ENCODE measurements around the gene KRT37. TPM values are rescaled to one million over a fixed set of nuclear protein-coding genes. Genes with fewer than 3 reads are reported as not detected.

The KRT37 gene
- total RNA-seq, 1 experiment from 2014 or later = not detected

- H3K9me3 ChIP-seq (ENCODE audit: control insufficient read depth, insufficient read depth, low read depth, low read length) = no peaks in the 10 kb centered on the region
- ChIA-PET POLR2A (interaction anchor here (0.6 kb wide), 1 partner anchor 802 kb away, joined by 3 read pairs; no protein-coding TSS in a partner anchor), CTCF (interaction anchor here (1.1 to 1.6 kb wide), 2 partner anchors 8 to 12 kb away, joined by 4 read pairs; no protein-coding TSS in a partner anchor)
- in situ Hi-C loops (cut with HindIII; ENCODE audit: low pct_unique_long_range_greater_than_20kb, low sequenced_read_pairs) = no loop called here
- no peaks in the 10 kb centered on the region for H3K27me3 ChIP-seq (ENCODE audit: control insufficient read depth, insufficient read depth, low read length)
- H3K4me3 ChIP-seq (ENCODE audit: low read depth in 2 of 2, low read length in 2 of 2) = no peak overlapping the region
- TF ChIP-seq POLR2AphosphoS5 (IDR thresholded peaks at IDR 0.05; ENCODE audit: low read depth, low read length) (no peak), SIN3A (IDR thresholded peaks at IDR 0.05; ENCODE audit: borderline replicate concordance, insufficient read depth, low read depth, low read length) (no peak), REST (IDR thresholded peaks at IDR 0.05; ENCODE audit: insufficient read depth in 1 of 2, low read depth in 2 of 2, low read length in 1 of 2) (no peak), CTCF (IDR thresholded peaks at IDR 0.05) (no peak), TCF7L2 (IDR thresholded peaks at IDR 0.05; ENCODE audit: low read depth, low read length) (no peak)
- DNase-seq (ENCODE audit: low read depth, low spot score) = no peak
- H3K36me3 ChIP-seq (ENCODE audit: control insufficient read depth, insufficient read depth, low read length) = no peaks in the 10 kb centered on the region
- no peak for ATAC-seq
- BruUV-seq (replicated peaks) = no TSS peak
- peaks cover 14% of the 10 kb centered on the region; the same call in 1 of the 2 replicates for H3K4me1 ChIP-seq (ENCODE audit: control insufficient read depth, insufficient read depth, low read length)
- intact Hi-C loops (cut with micrococcal nuclease; ENCODE audit: unreplicated experiment) = no loop called here
- no peak overlapping the region; the same call in 1 of the 2 replicates for H3K27ac ChIP-seq (ENCODE audit: low read length)
Observed at GRCh38 chr17:41418116-41418860, 6.1 kb downstream of the KRT37 start.

- in situ Hi-C loops (cut with HindIII; ENCODE audit: low pct_unique_long_range_greater_than_20kb, low sequenced_read_pairs) = no loop called here
Observed at GRCh38 chr17:41417576-41418015, 6.8 kb downstream of the KRT37 start.

More at GRCh38 chr17:41417576-41418015, 6.8 kb downstream of the KRT37 start:
- Histone ChIP-seq H3K9me3 (ENCODE audit: control insufficient read depth, insufficient read depth, low read depth, low read length) (no peaks in the 10 kb centered on the region), H3K27me3 (ENCODE audit: control insufficient read depth, insufficient read depth, low read length) (no peaks in the 10 kb centered on the region), H3K4me3 (ENCODE audit: low read depth in 2 of 2, low read length in 2 of 2) (no peak overlapping the region), H3K27ac (ENCODE audit: low read length) (peak overlapping the region; percentile 45; the same call in 1 of the 2 replicates), H3K36me3 (ENCODE audit: control insufficient read depth, insufficient read depth, low read length) (no peaks in the 10 kb centered on the region), H3K4me1 (ENCODE audit: control insufficient read depth, insufficient read depth, low read length) (peaks cover 17% of the 10 kb centered on the region; the same call in 1 of the 2 replicates)
- ChIA-PET POLR2A (interaction anchor here (0.6 kb wide), 1 partner anchor 801 kb away, joined by 3 read pairs; no protein-coding TSS in a partner anchor), CTCF (interaction anchor here (0.5 to 1.6 kb wide), 3 partner anchors 9 to 78 kb away, joined by 4 read pairs; no protein-coding TSS in a partner anchor)
- TF ChIP-seq CTCF (IDR thresholded peaks at IDR 0.05) = peak; percentile 65
- no peak for TF ChIP-seq REST (IDR thresholded peaks at IDR 0.05; ENCODE audit: insufficient read depth in 1 of 2, low read depth in 2 of 2, low read length in 1 of 2)
- intact Hi-C loops (cut with micrococcal nuclease; ENCODE audit: unreplicated experiment) = no loop called here
- no peak for DNase-seq (ENCODE audit: low read depth, low spot score)
- BruUV-seq (replicated peaks) = no TSS peak
- ATAC-seq = peak; percentile 75
